OCI-LY1 (cell line): ENCODE results near the gene FAM221B.

Experiments used
- EZH2 ChIP-seq: fragments of 200-600 bp; sonication (generic), shearing (Covaris generic); IDR thresholded peaks from 2 replicates; pipeline ENCODE4 v1.8.0; 2017; ENCODE audit warnings: borderline replicate concordance, mixed run types, mild to moderate bottlenecking, antibody characterized with exemption, low read length, moderate library complexity, mixed read lengths
- TF ChIP-seq, protein P1 (sequence below): fragments of 200-600 bp; sonication (generic), shearing (Covaris generic); IDR thresholded peaks from 2 replicates; pipeline ENCODE4 v1.5.1; 2017; ENCODE audit warnings: mild to moderate bottlenecking, antibody characterized with exemption, low read length, moderate library complexity, mixed read lengths

DNA sequence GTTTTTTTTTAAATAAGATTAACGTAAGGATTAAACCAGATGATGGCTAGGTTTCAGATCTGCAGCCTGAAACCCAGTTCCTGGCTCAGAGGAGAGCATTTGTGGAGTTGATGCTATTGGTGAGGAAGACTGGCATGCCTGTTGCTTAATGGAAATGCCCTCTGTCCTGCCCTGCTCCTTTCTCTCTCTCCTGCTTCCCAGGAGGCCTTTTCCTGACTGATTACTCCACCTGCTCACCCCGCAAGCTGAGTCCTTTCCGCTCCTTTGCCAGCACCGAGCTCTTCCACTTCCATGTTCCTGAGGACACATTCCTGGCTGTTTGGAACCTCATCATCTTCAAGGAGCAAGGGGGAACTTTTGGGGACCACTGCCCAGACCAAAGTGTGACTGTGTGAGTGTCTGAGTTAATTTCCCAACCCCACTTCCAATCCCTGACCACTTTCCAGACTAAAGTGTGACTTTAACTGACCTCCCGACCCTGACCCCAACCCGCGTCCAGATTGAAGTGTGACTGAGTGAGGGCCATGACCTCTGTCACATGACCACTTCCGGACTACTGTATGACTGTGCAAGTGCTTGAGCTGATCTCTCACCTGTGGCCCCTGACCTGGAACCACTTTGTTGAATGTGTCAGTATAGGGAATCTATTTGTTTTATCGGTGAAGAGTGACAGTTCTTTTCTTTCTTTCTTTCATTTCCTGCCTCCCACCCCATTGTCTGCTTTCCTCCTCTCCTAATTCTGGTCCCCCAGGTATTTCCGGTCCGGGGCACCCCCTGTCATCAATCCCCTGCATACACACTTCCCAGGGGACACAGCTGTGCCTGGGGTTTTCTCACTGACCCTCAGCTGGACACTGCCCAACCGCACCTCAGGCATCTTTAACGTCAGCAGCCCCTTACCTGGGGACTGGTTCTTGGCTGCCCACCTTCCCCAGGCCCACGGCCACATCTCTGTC lies 6.0 kb upstream of the FAM221B start:
- TF ChIP-seq, protein P1, sequence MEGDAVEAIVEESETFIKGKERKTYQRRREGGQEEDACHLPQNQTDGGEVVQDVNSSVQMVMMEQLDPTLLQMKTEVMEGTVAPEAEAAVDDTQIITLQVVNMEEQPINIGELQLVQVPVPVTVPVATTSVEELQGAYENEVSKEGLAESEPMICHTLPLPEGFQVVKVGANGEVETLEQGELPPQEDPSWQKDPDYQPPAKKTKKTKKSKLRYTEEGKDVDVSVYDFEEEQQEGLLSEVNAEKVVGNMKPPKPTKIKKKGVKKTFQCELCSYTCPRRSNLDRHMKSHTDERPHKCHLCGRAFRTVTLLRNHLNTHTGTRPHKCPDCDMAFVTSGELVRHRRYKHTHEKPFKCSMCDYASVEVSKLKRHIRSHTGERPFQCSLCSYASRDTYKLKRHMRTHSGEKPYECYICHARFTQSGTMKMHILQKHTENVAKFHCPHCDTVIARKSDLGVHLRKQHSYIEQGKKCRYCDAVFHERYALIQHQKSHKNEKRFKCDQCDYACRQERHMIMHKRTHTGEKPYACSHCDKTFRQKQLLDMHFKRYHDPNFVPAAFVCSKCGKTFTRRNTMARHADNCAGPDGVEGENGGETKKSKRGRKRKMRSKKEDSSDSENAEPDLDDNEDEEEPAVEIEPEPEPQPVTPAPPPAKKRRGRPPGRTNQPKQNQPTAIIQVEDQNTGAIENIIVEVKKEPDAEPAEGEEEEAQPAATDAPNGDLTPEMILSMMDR, result no peak
- TF ChIP-seq EZH2, result no peak
